ENCODE results near the gene FASN. TPM values are rescaled to one million over a fixed set of nuclear protein-coding genes. Genes with fewer than 3 reads are reported as not detected.
"Not testable (repeated sequence)": the region's sequence is repeated elsewhere in the genome, so short reads cannot be mapped to it uniquely, and the experiment has no call there.

FASN gene
- total RNA-seq (ENCODE audit: insufficient read depth, low replicate concordance), result 14.2 TPM

DNA sequence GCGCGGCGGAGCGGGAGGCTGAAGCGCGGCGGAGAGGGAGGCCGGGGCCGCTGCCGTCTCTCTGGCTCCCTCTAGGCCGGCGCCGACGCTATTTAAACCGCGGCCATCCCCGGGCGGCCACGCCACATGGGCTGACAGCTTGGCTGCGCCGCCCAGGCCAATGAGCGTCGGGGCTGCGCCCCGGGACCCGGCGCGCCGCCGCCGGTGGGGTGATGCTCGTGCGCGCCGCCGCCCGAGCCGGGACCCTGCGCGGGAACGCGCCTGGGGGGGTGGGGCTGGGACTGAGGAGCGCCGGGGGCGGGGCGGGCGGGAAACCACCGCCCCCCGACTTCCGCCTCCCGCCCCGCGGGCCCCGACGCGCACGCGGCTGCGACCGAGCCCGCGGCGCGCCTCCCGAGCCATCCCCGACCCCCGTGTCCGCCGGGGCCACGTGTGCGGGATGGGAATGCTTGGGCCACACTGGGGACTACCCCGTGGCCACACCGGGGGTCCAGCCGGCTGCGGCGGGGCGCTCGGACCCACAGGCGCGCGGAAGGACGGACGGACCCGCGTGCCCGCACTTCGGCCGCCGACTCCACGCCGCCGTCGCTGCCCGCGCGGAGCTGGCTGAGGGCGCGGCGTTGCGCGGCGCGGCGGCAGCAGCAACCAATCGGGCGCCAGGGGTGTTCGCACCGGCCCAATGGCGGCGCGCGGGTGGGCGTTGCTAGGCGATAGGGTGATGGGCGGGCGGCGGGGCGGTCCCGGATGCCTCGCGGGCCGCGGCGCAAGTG is at the start of gene FASN:
FASN (minus strand) TSS at position 68 of the 770 bp plus-strand sequence. CDS start 1,791 bp downstream, outside the sequence.
- peak; percentile 96 for DNase-seq (ENCODE audit: low spot score)

DNA sequence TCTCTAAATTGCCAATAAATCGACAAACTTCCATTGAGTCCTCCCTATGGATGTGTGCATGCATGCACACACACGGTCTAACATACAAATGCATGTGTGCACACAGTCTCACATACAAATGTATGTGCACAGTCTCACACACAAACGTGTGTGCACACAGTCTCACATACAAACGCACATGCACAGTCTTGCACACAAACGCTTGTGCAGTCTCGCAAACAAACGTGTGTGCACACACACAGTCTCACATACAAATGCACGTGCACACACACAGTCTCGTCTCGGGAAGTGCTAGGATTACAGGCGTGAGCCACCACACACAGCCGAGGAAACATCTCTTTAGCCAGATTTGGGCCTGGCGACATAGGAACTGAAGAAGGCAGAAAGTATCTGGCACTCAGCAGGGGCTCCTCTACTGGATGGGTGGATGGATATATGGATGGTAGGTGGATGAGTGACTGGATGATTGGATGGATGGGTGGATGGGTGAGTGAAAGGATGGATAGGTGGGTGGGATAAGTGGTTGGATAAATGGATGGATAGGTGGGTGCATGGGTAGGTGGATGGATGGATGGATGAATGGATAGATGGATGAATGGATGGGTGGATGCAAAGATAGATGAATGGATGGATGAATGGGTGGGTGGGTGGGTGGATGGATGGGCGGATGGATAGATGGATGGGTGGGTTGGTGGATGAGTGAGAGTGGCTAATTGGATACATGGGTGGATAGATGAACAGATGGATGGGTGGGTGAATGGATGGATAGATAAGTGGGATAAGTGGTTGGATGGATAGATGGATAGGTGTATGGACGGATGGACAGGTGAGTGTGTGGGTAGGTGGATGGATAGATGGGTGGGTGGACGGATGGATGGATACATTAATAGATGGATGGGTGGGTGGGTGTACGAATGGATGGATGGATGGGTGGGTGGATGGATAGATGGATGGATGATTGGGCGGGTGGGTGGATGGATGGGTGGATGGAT is 48.9 kb upstream of the FASN start:
- no peak for DNase-seq (ENCODE audit: low spot score)

DNA sequence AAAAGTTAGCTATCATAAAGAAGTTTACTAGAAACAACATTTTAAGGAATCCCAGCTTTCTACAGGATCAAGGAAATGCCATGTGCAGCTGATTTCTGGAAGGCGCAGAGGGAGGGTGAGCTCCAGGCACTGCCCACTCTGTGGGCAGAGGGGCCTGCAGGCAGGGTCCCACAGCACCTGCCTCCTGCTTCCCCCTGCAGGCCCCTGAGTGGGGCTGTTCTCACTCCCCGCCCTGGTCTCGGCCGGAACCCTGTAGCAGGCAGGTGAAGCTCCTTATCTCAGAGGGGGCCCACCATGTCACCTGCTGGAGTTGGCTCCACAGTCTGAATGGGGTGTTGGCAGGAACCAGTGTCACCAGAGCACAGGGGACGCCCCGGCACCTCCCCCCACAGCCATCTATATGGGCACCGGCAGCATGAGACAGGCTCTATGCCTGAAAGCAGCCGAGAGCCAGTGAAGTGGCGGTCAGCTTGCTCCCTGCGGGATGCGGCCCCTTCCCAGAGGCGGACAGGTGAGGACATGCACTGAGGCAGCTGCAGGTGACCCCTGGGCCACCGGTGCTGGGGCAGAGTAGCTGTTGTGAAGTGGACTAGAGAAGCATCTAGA is 47.6 kb upstream of the FASN start:
- no peak for DNase-seq (ENCODE audit: low spot score)

DNA sequence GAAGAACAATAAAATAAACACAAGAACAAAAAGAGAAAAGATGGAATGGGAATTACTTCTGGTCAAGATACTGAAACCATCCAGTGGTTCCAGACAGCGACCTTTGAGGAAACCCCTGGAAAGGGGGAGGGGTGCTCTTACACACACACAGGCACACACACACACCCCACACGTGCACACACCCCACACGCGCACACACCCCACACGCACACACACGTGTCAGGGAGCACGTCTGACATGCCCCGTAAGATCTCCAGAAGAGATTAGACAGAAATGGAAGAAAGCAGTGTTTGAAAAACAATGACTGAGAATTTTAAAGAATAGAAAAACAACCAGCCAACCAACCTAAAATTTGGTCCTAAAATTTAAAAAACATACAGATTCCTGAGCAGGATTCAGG is 45.3 kb upstream of the FASN start:
- DNase-seq (ENCODE audit: low spot score), result no peak

DNA sequence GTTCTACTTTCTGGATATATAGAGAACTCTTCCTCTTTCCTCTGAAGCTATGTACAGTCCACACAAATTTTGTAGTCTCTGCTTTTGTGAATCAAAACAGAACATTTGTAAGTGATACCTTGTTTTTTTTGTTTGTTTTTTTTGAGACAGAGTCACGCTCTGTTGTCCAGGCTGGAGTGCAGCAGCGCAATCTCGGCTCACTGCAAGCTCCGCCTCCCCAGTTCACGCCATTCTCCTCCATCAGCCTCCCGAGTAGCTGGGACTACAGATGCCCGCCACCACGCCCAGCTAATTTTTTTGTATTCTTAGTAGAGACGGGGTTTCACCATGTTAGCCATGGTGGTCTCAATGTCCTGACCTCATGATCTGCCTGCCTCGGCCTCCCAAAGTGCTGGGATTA is 41.9 kb upstream of the FASN start:
- DNase-seq (ENCODE audit: low spot score), result not testable (repeated sequence)

DNA sequence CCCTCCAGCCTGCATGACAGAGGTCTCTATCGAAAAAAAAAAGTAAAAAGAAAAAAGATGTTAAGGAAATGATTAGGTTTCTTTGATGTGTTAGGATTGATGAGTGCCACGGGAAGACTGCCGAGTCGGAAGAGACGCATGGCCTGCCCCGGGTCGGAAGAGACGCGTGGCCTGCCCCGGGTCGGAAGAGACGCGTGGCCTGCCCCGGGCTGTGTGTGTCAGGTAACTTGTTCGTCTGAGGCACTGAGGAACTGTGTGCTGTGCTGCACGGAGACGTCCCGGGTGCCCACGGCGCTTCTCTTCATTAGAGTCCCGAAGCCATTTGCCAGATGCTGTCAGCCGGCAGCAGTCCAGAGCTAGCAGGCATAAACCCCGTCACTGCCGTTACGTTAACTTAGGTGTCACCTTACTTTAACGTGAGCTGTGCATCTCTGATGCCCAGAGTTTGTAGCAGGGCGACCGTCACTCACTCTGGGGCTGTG is 40.5 kb upstream of the FASN start:
- no peak for DNase-seq (ENCODE audit: low spot score)

DNA sequence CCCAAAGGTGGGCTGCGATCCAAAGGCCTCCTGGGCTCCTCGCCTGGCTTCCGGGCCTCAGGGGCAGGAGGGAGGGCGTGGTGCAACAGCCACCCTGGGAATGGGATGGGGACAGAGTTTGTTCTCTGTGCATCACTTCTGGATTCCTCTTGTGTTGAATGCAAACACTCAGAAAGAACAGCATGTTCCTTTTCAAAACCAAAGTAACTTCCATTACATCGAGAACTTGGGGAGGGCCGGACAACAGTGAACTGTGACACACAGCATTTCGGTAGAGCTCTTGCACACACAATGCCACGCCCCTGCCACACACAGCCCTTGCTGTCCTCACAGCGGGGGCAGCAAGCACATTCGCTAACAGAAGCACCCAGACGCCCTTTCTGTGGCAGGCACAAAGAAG is 36.1 kb upstream of the FASN start:
- DNase-seq (ENCODE audit: low spot score), result no peak

DNA sequence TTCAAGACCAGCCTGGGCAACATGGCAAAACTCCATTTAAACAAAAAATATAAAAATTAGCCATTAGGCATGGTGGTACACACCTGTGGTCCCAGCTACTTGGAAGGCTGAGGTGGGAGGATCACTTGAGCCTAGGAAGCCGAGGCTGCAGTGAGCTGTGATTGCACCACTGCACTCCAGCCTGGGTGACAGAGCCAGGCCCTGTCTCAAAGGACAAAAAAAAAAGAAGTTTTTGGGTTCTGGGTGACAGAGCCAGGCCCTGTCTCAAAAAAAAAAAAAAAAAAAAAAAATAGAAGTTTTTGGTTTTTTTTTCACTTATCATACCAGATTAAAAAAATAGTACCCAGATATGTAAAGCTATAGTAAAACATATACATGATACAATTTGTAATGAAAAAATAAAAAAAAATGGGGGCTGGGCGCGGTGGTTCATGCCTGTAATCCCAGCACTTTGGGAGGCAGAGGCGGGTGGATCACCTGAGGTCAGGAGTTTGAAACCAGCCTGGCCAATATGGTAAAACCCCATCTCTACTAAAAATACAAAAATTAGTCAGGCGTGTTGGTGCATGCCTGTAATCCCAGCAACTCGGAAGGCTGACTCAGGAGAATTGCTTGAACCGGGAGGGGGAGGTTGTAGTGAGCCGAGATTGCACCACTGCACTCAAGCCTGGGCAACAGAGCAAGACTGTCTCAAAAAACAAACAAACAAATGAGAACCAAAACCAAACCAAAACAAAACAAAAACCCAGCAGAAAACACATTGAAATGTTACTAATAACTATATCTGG is 35.3 kb upstream of the FASN start:
- DNase-seq (ENCODE audit: low spot score), result peak; percentile 58

DNA sequence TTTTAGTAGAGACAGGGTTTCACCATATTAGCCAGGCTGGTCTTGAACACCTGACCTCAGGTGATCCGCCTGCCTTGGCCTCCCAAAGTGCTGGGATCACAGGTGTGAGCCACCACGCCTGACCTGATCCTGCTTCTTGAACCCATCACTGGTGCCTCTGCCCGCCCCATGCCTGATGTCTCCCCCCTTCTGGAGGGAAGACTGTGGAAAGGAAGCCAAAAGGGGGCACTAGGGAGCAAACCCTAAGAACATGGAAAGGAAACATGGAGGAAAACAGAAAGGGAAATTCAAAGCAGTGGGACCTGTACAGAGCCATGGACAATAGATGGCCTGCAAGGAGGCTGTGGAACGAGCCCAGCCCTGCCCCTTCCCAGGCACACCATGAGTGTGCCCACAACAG is 31.1 kb upstream of the FASN start:
- no peak for DNase-seq (ENCODE audit: low spot score)

DNA sequence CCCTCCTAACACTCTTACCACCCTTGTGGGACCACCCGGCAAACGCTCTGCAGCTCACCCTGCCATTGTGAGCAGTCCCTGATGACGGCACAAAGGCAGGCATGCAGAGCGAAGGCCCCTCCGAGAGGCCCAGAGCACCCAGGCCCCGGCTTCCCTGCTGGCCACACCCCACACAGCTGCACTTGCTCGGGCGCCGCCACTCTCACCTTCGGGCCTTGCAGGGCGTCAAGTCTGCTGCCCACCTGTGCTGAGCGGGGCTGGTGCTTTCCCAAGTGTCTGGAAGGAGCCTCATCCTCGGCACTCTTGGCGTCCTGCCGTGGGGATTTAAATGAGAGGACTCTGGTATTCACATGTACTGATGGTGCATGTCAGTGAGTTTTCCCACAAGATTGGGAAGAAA is 30.3 kb upstream of the FASN start:
- DNase-seq (ENCODE audit: low spot score), result no peak

DNA sequence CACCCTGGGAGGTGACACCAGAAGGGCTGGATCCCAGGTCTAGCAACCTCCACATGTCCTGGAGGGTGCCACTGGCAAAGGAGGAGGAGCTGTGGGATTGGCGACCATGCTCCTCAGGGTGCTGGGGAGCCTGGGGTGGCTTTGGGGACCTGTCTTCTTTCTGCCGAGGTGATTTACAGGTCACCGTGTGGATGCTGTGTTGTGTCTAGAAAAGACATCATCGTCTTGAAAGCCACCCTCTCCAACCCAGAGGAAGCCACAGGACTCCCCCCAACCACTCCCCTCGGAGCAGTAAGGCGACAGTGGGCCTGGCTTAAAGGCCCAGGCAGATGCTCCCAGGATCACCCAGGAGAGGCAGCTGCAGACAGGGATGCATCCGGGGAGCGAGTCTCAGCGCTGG is 29.7 kb upstream of the FASN start:
- no peak for DNase-seq (ENCODE audit: low spot score)

DNA sequence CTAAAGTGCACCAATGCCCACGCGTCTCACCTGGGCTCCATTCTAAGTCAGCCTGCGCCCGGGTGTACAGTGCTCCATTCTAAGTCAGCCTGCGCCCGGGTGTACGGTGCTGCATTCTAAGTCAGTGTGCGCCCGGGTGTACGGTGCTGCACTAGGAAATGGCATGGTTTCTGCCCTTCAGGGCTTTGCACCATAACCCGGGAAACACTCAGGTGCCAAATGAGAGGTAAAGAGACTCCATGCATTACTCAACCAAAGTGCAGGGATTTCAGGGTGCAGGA is 29.2 kb upstream of the FASN start:
- DNase-seq (ENCODE audit: low spot score), result no peak

DNA sequence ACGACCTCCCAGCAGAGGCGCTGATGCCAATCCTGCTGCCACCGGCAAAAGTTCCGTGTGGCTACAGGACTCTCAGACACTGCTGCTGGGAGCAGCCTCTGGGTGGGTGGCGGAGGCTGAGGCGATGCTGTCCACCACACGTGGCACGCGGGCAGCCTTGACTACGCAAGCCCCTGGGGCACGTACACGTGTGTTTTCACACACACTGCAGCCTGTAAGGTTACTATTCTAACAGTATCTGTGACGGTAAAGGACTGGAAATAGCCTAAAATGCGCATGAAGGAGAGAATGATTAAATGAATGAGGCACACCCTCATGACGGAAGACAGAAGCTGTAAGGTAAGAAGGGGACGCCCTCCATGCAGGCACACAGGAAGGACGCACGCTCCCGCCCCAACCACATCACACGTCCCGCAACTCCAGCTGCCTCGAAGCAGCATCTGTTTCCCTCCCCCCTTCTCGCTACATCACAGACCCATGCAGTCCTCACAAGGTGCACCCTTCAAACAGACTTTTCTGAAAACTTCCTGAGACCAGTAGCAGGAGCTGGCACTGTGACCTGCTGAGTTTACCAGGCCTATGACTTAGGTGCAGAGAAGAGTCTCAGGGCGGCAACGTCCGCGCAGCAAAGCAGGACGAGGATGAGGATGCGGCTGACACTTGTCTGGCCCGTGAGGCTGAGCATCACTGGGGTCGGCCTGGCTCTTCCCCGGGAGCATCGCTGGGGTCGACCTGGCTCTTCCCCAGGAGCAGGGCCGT is 28.7 kb upstream of the FASN start:
- no peak for DNase-seq (ENCODE audit: low spot score)

DNA sequence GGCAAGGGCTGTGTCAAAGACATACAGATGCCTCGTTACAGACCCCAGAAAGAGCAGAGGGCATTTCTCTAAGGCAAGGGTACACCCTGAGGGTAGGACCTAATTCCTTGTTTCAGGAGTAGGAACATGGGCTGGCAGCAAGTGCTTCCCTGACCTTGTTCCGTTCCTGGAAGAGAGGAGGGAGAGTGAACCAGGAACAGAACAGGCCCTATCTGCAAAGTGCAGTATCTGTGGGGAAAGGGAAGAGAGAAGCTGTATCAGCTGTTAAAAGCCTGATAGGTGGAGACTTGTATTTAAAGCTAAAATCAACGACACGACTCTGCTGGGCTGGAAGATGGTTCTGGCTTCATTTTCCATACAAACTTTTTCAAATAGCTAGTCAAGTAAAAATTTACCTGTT is 26.1 kb upstream of the FASN start:
- no peak for DNase-seq (ENCODE audit: low spot score)

DNA sequence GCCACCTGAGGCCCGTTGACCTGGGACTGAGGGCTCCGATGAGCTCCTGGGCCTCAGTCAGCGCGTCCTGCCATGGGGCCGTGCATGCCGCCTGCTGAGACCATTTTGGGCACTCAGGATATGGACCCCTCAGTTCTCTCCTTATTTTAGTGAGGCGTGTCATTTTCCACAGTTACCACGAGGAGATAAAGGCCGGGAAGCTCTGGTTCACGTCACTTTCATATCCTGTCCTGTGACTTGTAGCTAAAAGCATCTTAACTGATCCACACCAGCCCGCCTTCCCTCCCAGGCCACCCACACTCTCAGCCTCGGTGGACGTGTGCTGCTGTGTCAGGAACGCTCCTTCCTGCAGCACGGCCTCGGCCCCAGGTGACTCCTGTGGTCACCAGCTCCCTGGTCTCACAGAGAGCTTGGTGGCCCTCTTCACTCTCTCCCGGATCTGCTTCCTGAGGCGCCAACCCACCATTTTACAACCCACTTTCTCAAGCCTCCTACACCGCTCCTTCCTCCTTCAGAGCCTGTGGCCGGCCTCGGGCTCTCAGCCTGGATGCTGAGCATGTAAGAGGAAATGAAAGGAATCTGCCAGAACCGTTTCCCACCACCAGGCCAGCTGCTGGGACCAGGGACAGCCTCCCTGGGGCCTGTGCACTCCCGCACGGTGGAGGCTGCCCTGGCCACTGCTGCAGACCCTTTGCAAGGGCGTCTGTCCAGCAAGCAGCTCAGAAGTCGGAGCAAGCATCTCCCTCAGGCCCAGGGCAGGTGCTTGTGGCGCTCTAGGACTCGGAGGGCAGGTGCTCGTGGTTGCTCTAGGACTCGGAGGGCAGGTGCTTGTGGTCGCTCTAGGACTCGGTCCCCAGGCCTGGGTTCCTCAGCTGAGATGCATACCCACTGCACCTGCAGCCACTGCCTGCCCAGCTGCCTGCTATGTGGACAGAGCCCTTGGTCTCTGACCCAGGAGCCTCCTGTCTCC is 23.9 kb upstream of the FASN start:
- DNase-seq (ENCODE audit: low spot score), result no peak

DNA sequence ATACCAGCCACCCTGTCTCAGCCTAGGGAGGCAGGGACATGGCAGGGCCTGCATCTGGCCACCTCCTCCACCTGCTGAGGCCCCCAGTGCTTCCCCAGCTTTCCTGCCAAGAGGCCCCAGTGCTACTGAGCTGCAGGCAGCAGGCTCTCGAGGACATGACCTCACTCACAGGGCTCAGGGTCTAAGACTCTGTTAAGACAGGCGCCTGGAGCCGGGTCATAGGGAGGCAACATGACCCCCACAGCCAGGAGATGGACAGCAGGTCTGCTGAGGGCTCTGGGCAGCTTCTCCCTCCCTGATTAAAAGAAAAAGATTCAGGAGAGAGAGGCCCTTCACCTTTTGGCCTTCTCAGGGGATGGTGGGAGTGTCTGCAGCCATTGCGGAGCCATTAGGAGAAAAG is 23.2 kb upstream of the FASN start:
- DNase-seq (ENCODE audit: low spot score), result no peak

DNA sequence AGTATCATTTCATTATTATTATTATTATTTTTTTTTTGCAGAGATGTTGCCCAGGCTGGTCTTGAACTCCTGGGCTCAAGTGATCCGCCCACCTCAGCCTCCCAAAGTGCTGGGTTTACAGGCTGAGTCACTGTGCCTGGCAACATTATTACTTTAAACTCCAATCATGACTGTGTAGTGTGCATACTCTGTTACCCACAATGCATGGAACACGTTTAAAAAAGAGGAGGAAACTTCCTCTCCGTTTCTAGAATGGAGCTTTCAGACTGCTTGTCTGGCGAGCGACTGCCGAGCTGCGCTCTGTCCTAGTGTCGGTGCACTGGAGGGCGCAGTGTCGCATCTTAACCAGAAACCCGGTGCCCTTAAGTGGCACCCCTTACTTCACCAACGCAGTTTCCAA is 22.1 kb upstream of the FASN start:
- DNase-seq (ENCODE audit: low spot score), result peak; percentile 76

DNA sequence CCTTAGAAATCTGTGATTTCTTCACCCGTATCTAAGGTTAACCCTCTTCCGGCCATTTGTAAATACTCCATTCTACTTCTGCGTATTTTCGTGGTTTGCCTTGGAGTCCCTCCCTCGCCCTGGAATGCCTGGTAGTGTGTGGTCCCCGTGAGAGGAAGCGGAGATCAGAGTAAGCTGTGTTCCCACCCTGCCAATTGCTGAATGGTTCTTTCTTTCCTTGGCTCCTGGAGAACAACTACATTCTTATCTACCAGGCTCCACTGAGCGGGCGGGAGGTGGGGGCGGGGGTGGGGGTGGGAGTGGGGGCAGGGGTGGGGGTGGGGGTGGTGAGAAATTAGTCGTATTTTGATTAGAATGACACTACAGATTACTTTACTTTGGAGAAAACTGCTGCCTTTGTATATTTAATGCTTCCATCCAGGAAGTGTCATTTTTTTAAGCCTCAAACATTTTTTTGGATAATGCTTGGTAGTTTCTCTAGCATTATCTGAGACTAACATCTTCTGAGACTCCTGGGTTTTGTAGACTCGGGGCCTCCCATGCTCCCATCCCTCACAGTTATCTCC is 20.9 kb upstream of the FASN start:
- DNase-seq (ENCODE audit: low spot score), result no peak

DNA sequence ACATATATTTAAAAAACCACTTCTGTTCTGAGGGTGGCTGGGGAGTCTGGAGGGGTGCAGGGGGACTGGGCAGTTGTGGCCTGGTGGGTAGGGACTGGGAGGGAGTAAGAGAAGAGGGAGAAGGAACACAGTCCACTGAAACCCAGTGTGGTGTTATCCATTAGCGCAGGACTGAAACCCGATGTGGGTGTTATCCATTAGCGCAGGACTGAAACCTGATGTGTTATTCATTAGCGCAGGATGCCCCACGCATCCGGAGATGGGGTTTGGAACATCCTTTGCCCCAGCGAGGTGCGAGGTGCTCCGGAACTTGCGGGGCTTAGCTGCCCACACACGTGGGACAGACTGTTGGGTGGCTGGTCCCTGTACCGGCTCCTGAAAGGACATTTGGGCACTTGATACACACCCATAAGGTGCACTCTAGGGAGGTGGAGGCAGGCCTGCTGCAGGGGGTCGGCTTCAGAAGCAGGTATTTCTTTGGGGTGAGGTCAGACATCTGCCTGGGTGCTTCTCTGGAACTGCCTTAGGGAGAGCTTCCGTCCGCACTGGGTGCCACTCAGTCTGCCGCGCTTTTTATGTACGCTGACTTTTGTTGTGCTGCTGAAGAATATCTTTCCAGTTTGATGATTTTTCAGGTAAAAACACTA is 20.3 kb upstream of the FASN start:
- no peak for DNase-seq (ENCODE audit: low spot score)
